C4-2B (cell line): ENCODE data around the gene PLA2G2D.

ENCODE experiments used
- H3K27ac ChIP-seq: fragments of 450-650 bp; 2 replicates; pipeline ENCODE4 v1.5.1; 2017
- CTCF ChIP-seq: fragments of 450-650 bp; conservative IDR thresholded peaks from 2 replicates; pipeline ENCODE4 v1.5.1; 2017; ENCODE audit warnings: mild to moderate bottlenecking
- ZFX ChIP-seq: fragments of 450-650 bp; IDR thresholded peaks from 2 replicates; pipeline ENCODE4 v1.6.1; 2017

Gene PLA2G2D

DNA sequence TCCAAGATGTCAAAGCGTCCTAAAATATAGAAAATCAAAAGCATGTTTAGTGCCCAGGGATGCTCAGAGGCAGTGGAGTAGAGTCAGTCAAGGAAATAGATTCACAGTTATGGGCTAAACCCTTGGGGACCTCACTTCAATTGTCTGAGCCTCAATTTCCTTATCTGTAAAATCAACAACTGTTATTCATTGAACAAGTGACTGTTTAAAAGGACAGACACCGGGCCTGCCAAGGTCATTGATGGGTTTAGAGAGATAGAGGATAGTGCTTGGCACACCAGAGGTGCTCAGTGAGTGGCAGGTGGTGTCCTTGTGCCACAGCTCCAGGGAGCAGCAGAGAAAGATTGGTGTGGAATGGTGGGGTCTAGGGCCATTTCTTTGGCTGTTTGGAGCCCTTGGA is 36.6 kb downstream of the PLA2G2D start:
- H3K27ac ChIP-seq, result no peak overlapping the region
- TF ChIP-seq CTCF (no peak), ZFX (no peak)

GRCh38 chr1:20081353-20081810 is 38.0 kb downstream of the PLA2G2D start:
- H3K27ac ChIP-seq, result no peak overlapping the region
- no peak for TF ChIP-seq CTCF
- no peak for TF ChIP-seq ZFX

- TF ChIP-seq ZFX, result no peak
- no peak for TF ChIP-seq CTCF
- no peak overlapping the region for H3K27ac ChIP-seq
Observed at GRCh38 chr1:20080441-20081352, 38.6 kb downstream of the PLA2G2D start.

GRCh38 chr1:20079661-20080305 is 39.6 kb downstream of the PLA2G2D start:
- H3K27ac ChIP-seq, result no peak overlapping the region

DNA sequence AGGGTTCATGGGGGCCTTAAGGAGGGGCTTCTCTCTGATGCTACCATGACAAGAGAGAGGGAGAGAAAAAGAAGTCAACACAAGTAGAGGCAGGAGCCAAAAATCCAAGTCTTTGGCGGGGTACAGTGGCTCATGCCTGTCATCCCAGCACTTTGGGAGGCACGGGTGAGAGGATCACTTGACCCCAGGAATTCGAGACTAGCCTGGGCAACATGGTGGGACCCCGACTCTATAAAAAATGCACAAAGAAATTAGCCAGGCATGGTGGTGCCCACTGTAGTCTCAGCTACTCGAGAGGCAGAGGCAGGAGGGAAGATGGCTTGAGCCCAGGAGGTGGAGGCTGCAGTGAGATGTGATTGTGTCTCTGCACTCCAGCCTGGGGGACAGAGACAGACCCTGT is 40.6 kb downstream of the PLA2G2D start:
- H3K27ac ChIP-seq, result no peak overlapping the region
- no peak for TF ChIP-seq CTCF
- no peak for TF ChIP-seq ZFX

More at GRCh38 chr1:20079661-20080305, 39.6 kb downstream of the PLA2G2D start:
- TF ChIP-seq CTCF (no peak), ZFX (no peak)

DNA sequence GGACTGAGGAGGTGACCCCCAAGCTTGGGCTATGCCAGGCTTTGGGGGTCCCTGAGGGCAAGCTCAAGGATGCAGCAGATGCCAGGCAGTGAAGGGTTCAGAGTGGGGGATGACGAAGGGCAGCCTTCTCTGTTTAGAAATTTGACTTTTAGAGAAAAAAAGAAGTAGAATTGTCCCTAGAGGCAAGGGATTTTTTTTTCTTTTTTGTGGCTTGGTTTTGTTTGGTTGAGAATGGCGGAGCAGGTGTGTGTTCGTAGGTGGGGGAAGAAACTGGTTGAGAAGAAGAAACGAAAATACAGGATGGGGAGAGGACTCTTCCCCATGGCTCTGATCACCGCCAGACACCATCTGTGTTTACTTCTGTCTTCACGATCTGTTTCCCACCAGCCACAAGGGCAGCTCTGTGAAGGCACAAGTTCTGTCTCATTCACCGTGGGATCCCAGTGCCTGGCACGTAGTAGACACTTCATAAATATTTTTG is 41.1 kb downstream of the PLA2G2D start:
- TF ChIP-seq CTCF, result no peak
- TF ChIP-seq ZFX, result no peak
- H3K27ac ChIP-seq, result no peak overlapping the region

DNA sequence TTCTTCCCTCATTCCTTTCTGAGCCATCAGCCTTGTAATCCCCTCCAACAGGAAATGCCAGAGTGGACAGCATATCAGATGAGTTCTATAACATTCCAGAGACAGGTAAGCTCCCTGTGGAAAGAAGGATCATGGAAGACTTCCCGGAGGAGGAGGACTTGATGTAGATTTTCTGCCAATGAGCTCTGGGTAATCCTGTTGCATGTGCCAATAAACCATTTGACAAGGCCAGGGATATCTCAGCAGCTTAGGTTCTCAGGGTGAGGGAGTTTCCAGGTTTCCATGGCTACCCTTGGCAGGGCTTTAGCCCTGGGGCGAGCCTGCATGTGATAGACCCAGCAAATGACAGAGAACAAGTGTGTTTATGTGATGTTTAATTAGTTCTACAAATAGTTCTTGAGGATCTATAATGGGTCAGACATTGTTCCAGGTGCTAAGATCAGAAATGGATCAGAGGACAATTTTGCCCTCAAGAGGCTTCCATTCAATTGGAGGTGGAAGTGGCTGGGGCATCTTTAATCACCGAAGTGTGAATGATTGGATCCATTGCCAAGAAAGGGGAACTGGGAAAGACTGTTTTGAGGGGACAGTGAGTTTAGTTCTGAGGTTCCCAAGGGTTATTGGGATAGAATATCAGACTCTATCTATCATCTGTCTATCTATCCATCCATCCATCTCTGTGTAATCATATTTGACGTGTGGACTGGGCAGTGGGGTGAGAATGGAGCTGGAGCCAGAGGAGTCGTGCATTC is 42.5 kb downstream of the PLA2G2D start:
- TF ChIP-seq CTCF, result no peak
- TF ChIP-seq ZFX, result no peak
- no peak overlapping the region for H3K27ac ChIP-seq
